Cardiac muscle cell (in vitro differentiated cells and primary cell): ENCODE measurements around the gene ZNF235. TPM values are rescaled to one million over a fixed set of nuclear protein-coding genes. Genes with fewer than 3 reads are reported as not detected.

Experiments
- DNase-seq, 2 donors: peaks; one replicate each; pipeline versions ENCODE4 v3.0.0 to v3.0.0-alpha.2; 2010 to 2017; ENCODE audit warnings: low read depth in 1 of 2, low spot score in 1 of 2
- H3K27ac ChIP-seq: fragments of 200-600 bp; sonication (generic); 2 replicates; pipeline ENCODE4 v1.5.1; 2016
- H3K27me3 ChIP-seq: fragments of 200-600 bp; sonication (generic); 2 replicates; pipeline ENCODE4 v1.6.0; 2016; ENCODE audit warnings: control low read depth
- H3K36me3 ChIP-seq: fragments of 200-600 bp; sonication (generic); 2 replicates; pipeline ENCODE4 v1.5.1; 2016; ENCODE audit warnings: control low read depth
- H3K4me1 ChIP-seq: fragments of 200-600 bp; sonication (generic); 2 replicates; pipeline ENCODE4 v1.8.1; 2017; ENCODE audit warnings: low read depth, mild to moderate bottlenecking, mixed run types
- H3K4me3 ChIP-seq: fragments of 200-600 bp; sonication (generic); 2 replicates; pipeline ENCODE4 v1.5.1; 2016; ENCODE audit warnings: mild to moderate bottlenecking
- H3K9me3 ChIP-seq: fragments of 200-600 bp; sonication (generic); 2 replicates; pipeline ENCODE4 v1.5.1; 2017; ENCODE audit warnings: low read depth, mild to moderate bottlenecking, control low read depth
- CTCF ChIP-seq: IDR thresholded peaks from 2 replicates; pipeline ENCODE4 v1.5.1; 2012; ENCODE audit warnings: low read depth, mild to moderate bottlenecking, low read length
- polyA plus RNA-seq: library from polyadenylated mRNA; unstranded; fragments of >200 nt; fragmentation: Nextera tagmentation; extraction: Ambion mirVana; gene quantifications from 2 replicates; pipeline ENCODE4 v1.2.1, GENCODE V29; 2016
- total RNA-seq: library from RNA; depleted of rRNA; stranded (reverse); fragments of >200 nt; gene quantifications from 2 replicates; pipeline ENCODE4 v1.2.3, GENCODE V29; 2016

ZNF235 gene
- total and polyA plus RNA-seq, 2 experiments from 2014 or later: 4.9 to 5.7 TPM

DNA sequence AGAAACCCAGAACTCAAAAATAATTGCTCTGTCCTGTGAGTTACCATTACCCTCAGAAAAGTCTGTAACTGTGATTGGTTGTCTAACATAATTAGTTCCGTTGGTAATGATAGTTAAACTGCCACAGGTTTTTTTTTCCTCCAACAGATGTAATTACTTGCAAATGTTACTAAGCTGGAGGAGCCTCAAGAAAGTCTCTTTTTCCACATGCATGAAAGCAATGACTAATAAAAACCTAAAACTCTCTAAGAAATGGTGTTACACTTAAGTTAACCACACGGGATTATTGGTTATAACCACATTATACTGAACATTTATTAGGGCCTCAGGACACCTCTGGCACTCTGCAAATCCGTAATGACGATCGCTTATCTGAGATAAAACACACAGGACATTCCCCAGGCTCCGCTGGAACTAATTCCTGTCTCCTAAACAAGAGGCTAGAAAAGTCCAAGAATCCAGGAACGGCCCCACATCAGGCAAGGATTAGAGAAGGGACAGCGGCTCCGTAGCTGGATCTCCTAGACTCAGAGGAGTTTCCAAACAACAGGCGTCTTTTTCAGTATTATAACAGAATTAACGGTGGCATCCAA, 753 bp downstream of the ZNF235 start:
- peaks cover 20% of the 10 kb centered on the region for H3K36me3 ChIP-seq
- peak overlapping the region; percentile 85 for H3K4me3 ChIP-seq
- TF ChIP-seq CTCF: no peak
- peaks cover 10% of the 10 kb centered on the region for H3K4me1 ChIP-seq
- H3K9me3 ChIP-seq: no peaks in the 10 kb centered on the region
- peak overlapping the region; percentile 90 for H3K27ac ChIP-seq
- H3K27me3 ChIP-seq: no peaks in the 10 kb centered on the region
- peak in 1 of 2 donors; percentile 30 for DNase-seq

DNA sequence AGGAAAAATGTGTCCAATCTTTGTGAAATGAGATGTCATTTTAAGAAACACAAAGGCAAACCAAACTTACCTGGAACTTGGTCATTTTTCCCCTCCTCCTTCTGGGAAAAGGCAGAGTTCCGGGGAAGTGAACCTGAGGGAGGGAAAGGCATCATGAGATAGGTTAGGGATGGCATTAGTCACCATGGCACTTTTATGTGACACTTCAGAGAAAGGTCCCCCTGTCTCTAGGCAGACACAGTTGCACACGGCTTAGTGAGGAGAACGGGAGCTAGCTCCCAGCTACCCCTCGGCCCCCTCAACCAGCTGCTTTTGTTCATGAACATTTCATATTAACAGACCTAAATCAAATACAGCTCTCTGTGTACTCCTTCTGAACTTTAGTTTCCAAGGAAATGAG, 1.5 kb downstream of the ZNF235 start:
- Histone ChIP-seq H3K27ac (no peak overlapping the region), H3K27me3 (no peaks in the 10 kb centered on the region), H3K9me3 (no peaks in the 10 kb centered on the region), H3K36me3 (peaks cover 27% of the 10 kb centered on the region), H3K4me1 (peaks cover 10% of the 10 kb centered on the region), H3K4me3 (peak overlapping the region; percentile 85)
- no peak for DNase-seq
- TF ChIP-seq CTCF: no peak

GRCh38 chr19:44284968-44285367, 19.9 kb downstream of the ZNF235 start:
- peaks cover 30% of the 10 kb centered on the region for H3K36me3 ChIP-seq
- no peak for DNase-seq
- TF ChIP-seq CTCF: no peak
- no peak overlapping the region for H3K27ac ChIP-seq
- H3K4me1 ChIP-seq: no peaks in the 10 kb centered on the region
- H3K27me3 ChIP-seq: no peaks in the 10 kb centered on the region
- H3K9me3 ChIP-seq: no peaks in the 10 kb centered on the region
- no peak overlapping the region for H3K4me3 ChIP-seq

DNA sequence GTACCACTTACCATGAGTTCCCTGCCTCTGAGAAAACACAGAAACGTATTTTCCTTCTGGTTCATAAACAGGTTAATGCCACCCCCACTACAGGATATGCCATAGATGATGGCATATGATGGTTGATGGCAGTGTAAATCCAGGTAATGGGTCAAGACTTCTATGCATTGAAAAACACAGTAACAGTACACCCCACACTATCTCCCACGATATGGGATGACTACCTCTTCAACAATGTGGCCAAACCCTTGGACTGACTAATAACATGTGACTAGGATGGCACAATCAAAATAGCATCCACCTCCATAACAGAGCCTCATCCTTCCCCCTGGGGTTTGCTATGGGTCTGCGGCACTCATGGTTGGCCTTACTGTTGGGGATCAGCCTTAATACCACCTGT, 22.0 kb downstream of the ZNF235 start:
- no peak overlapping the region for H3K27ac ChIP-seq
- H3K9me3 ChIP-seq: no peaks in the 10 kb centered on the region
- H3K4me3 ChIP-seq: no peak overlapping the region
- DNase-seq: no peak
- no peaks in the 10 kb centered on the region for H3K27me3 ChIP-seq
- no peaks in the 10 kb centered on the region for H3K4me1 ChIP-seq
- H3K36me3 ChIP-seq: peaks cover 11% of the 10 kb centered on the region
- TF ChIP-seq CTCF: no peak

- no peak for TF ChIP-seq CTCF
- H3K9me3 ChIP-seq: no peaks in the 10 kb centered on the region
- no peaks in the 10 kb centered on the region for H3K27me3 ChIP-seq
- DNase-seq: no peak
- no peaks in the 10 kb centered on the region for H3K36me3 ChIP-seq
- H3K27ac ChIP-seq: no peak overlapping the region
- no peaks in the 10 kb centered on the region for H3K4me1 ChIP-seq
- no peak overlapping the region for H3K4me3 ChIP-seq
Observed at GRCh38 chr19:44280916-44281315, 23.9 kb downstream of the ZNF235 start.
